Skin epidermis (tissue), 12 donors: ENCODE results near the gene LOXL1.
A peak's percentile ranks its signal among the peaks of the same experiment; 100 is the strongest.

Source experiments
- H3K27ac ChIP-seq, 21 experiments: fragments of 200-600 bp; sonication (generic) in 11 of 21; one replicate each; pipeline ENCODE4 v1.5.0; 2020; ENCODE audit warnings: mild to moderate bottlenecking in 3 of 21, inconsistent platforms in 2 of 21, moderate library complexity in 2 of 21
- H3K4me3 ChIP-seq, 7 experiments: fragments of 200-600 bp; sonication (generic) in 2 of 7; one replicate each; pipeline ENCODE4 v1.5.0; 2020; ENCODE audit warnings: inconsistent platforms in 2 of 7, mild to moderate bottlenecking in 2 of 7, moderate library complexity in 1 of 7

Gene LOXL1

DNA sequence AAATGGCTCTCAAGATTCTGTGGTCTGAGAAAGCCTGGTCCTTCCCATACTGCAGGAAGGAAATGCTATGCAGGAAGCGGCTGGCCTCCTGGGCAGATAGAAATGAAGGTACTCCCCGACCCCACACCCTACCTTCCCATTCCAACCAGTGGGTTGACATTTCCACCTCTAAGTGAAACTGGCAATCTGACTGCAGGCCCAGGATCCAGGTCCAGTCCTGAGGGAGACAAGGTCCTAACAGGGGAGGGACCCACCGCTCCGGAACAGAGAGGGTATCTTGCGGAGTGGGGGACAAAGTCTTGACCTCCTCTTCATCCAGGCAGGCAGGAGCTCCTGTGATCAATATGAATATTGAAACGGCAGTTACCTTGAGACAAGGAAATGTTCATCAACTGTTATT, 6.6 kb upstream of the LOXL1 start:
- H3K27ac ChIP-seq: peak overlapping the region in 8 of 21 experiments; percentile 4 to 75 (median 28)
- H3K4me3 ChIP-seq: no peak overlapping the region

- Histone ChIP-seq H3K27ac (peak overlapping the region in 3 of 21 experiments; percentile 12 to 87 (median 68)), H3K4me3 (no peak overlapping the region)
Observed at GRCh38 chr15:73921254-73921925, 4.9 kb upstream of the LOXL1 start.

- peak overlapping the region in 19 of 21 experiments; percentile 33 to 90 (median 66) for H3K27ac ChIP-seq
- no peak overlapping the region for H3K4me3 ChIP-seq
Observed at GRCh38 chr15:73922186-73923151, 3.8 kb upstream of the LOXL1 start.

DNA sequence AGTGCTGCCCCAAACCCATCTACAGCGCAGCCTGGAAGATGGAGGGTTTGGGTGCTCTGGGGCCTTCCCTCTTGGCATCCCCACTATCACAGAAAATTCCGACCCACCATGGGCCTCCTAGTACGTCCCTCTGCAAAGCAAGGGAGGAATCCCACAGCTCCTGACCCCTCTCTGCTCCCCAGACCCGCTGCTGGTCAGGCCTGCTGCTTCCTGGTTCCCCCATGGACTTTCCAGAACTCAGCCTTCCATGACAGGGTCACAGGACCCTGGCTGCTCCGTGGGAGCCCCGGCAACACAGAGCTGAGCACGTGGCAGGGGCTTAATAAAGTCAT, 3.1 kb upstream of the LOXL1 start:
- Histone ChIP-seq H3K4me3 (no peak overlapping the region), H3K27ac (peak overlapping the region in 19 of 21 experiments; percentile 33 to 90 (median 66))

DNA sequence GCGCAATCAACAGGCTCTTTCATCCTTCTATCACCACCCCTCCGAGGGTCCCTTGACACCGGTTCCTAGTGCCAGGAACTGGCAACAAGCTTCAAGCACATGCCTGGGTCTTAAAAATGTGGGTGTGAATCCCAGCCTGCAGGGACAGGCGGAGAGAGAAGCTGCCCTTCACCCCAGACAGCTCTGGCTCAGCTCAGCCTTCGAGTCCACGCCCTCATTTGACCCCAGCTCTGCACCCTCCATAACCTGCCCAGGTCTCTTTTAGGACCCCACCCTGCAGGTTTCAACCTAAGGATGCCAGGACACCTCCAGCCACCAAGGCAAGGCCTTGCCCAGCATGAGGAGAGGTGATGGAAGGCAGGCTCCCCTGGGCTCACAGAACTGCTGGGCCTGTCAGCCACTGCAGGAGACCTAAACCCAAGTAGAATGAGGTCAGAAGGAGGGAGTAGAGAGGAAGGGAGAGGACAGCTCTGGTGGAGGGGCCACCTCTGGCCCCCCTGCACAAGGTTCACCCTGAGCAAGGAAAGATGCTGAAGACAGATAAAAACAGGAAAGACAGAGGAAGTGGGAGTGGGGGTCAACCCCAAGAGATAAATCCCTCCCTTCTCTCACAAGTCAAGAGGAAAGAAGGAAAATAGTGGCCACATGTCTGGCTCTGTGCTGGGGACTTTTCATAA, 2.6 kb upstream of the LOXL1 start:
- no peak overlapping the region for H3K4me3 ChIP-seq
- H3K27ac ChIP-seq: peak overlapping the region in 19 of 21 experiments; percentile 31 to 90 (median 64)

DNA sequence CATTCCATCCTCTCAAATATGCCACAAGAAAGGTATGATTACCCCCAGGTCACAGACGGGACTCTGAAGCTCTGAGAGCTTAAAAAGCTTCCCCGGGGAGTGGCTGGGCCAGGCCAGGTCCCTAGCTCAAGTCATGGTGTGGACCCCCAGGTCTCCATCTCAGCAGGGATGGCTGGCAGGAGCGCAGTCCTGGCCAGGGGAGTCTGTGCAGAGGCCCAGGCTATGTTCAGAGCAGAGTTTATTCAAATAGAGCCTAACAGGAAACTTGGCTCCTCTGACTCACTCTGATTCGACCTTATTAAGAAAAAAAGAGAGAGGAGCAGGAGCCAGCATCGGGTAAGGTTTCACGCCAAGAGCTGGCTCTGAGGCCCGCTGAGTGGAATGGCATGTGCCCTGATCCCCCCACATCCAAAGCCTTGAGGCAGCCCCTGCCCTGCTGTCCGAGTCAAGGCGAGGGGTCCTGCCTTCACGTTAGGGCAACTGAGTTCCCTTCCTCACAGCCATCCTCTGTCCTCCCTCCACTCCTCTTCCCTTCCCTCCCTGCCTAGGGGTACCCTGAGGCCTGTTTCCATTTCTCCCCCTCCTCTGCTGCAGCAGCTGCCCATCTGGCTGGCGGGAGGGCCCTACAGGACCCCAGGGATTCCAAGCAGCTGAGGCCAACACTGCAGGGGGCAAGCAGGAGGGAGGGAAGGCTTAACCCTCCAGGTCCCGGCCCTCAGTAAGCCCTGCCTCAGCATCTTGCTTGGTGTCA, 1.9 kb upstream of the LOXL1 start:
- H3K27ac ChIP-seq: peak overlapping the region in 20 of 21 experiments; percentile 31 to 90 (median 65)
- no peak overlapping the region for H3K4me3 ChIP-seq

DNA sequence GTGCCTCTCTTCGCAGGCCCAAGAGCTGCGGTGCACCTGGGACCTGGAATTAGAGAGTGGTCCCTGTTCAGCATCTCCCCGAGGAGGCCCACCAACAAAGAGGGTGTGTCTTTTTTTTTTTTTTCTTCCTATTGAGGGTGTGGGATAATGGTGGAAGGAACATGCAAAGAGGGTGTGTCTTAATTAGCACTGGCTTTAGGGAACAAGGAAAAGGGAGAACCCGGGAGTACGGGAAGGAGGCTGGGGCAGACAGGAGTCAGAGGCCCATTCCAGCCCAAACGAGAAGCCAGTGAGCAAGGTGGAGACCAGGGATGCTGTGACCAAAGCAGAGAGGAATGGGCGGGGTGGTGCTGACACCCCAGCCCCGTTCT, 429 bp upstream of the LOXL1 start:
- Histone ChIP-seq H3K4me3 (peak overlapping the region in 3 of 7 experiments; percentile 60 to 72 (median 62)), H3K27ac (peak overlapping the region in 15 of 21 experiments; percentile 61 to 95 (median 85))

- H3K4me3 ChIP-seq: peak overlapping the region; percentile 43 to 72 (median 60)
- H3K27ac ChIP-seq: peak overlapping the region; percentile 13 to 95 (median 85)
Observed at GRCh38 chr15:73927003-73927475, 777 bp downstream of the LOXL1 start.

DNA sequence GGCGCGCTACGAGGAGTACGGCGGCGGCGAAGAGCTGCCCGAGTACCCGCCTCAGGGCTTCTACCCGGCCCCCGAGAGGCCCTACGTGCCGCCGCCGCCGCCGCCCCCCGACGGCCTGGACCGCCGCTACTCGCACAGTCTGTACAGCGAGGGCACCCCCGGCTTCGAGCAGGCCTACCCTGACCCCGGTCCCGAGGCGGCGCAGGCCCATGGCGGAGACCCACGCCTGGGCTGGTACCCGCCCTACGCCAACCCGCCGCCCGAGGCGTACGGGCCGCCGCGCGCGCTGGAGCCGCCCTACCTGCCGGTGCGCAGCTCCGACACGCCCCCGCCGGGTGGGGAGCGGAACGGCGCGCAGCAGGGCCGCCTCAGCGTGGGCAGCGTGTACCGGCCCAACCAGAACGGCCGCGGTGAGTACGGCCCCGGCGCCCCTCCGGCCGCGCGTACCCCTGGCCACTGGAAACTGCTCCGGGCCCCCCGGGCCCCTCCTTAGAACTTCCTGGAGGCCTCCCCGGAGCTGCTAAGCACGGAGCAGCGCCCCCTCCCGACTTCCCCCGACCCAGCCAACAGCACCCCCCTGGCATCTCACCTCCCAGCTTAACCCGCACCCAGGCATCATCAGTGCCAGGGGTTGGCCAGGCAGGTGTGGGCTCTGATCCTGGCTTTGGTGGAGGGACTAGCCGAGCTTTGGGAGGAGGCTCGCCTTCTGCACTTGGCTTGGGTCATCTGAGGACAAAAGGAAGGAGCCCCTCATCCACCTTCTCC, 1.4 kb downstream of the LOXL1 start:
- Histone ChIP-seq H3K27ac (peak overlapping the region; percentile 13 to 95 (median 85)), H3K4me3 (peak overlapping the region; percentile 43 to 72 (median 60))

DNA sequence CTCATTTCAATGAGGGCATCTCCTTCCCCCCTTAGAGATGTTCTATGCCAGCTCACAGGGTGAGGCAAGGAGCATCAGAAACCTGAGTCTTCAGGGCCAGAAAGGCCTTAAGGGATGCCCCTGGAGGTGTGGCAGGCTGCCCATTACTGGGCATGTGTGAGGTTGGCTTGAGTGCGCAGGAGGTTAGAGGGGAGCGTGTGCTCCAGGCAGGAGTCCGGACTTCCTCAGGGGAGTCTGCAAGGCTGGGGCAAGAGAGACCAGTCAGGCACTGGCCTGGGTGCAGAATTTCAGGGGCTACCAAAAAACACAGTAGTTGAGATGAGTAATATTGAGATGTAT, 1.9 kb downstream of the LOXL1 start:
- Histone ChIP-seq H3K4me3 (peak overlapping the region; percentile 43 to 72 (median 60)), H3K27ac (peak overlapping the region in 19 of 21 experiments; percentile 61 to 95 (median 85))

DNA sequence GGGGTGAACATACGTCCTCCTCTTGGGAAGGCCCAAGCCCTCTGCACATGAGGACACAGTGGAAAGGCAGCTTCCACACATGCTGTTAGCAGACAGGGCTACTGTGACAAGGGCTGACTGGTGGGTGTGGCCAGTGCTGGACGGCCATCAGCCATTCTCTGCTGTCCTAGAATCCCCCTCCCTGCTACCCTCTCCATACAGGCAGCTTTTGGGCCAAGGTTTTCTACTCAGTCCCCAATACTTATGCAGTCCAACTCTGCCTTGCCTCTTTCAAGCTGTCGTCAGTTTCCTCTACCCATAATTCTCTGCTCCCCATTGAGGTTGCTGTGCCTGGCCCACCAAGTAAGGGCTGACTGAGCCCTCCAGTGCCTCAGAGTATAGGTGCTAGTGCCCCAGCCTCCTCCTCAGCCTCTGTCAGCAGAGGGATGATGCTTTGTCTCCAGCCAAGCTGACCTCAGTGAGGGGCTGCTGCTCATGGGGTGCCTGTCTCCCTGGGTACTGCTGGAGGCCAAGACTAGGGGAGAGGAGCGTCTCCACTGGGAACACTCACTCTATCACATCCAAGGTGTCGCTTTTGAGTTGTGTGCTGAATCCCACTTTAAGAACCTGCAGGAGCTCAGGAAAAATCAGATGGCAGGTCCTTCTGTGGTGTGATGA, 2.8 kb downstream of the LOXL1 start:
- H3K4me3 ChIP-seq: no peak overlapping the region
- peak overlapping the region in 4 of 21 experiments; percentile 16 to 79 (median 44) for H3K27ac ChIP-seq

DNA sequence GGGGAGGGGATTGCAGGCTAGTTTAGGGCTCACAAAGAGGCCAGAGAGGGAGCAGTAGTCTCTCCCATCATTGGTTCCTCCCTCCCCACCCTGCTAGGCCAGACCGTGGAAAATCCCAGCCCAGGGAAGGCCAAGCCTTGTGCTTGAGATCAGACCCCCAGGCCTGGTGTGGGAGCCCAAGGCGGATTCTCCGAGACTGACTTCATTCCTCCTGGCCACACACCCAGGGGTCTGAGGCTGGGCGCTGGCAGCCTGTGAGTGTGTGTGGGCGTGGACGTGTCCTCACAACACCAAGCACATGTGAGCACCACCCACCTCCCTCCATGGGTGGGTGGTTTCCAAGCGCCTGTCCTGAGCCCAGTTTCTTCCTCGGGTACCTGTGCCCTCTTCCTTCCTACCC, 4.1 kb downstream of the LOXL1 start:
- H3K27ac ChIP-seq: peak overlapping the region in 18 of 21 experiments; percentile 13 to 79 (median 51)
- H3K4me3 ChIP-seq: no peak overlapping the region

DNA sequence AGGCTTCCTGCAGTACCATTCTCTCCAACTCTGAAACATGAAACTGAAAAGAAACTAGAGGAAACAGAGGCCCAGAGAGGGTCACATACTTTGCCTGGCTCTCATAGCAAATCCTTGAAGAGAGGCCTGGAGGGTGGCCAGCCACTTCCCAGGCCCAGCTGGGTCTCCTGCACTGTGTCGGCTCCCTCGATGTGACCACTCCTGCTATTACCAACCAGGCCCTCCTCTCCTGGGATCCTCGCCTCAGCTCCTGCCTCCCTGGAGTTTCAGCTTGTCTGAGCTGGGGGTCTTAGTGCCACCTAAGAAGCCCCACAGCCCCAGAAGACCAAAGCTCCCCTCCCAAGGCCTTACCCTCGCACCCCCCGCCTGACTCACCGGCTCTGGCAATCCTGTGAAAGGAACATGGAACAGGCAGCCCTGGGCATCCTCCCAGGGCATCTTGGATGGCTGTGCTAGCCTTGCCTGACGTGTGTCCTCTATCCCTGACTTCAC, 4.6 kb downstream of the LOXL1 start:
- Histone ChIP-seq H3K27ac (peak overlapping the region in 11 of 21 experiments; percentile 3 to 79 (median 36)), H3K4me3 (no peak overlapping the region)

- no peak overlapping the region for H3K4me3 ChIP-seq
- peak overlapping the region in 5 of 21 experiments; percentile 6 to 79 (median 26) for H3K27ac ChIP-seq
Observed at GRCh38 chr15:73931441-73931840, 5.2 kb downstream of the LOXL1 start.

- no peak overlapping the region for H3K27ac ChIP-seq
- no peak overlapping the region for H3K4me3 ChIP-seq
Observed at GRCh38 chr15:73932381-73933191, 6.3 kb downstream of the LOXL1 start.

DNA sequence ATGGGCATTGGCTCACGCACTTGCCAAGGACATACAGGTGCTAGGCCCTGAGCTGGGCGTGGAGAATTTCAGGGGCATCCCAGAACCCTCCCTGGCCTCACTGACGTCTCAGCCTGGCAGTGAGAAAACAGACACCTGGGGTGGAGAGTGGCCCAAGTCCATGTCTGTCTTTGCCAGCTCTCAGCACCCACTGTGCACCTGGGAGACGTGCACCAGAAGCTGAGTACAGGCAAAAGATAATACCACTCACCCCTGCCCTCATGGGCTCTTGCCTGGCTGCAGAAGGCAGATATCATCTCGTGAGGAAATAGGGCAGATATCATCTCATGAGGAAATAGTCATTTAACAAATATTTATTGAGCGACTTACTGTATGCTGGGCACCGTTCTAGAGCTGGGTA, 8.0 kb downstream of the LOXL1 start:
- Histone ChIP-seq H3K4me3 (no peak overlapping the region), H3K27ac (peak overlapping the region in 1 of 21 experiments; percentile 19)

DNA sequence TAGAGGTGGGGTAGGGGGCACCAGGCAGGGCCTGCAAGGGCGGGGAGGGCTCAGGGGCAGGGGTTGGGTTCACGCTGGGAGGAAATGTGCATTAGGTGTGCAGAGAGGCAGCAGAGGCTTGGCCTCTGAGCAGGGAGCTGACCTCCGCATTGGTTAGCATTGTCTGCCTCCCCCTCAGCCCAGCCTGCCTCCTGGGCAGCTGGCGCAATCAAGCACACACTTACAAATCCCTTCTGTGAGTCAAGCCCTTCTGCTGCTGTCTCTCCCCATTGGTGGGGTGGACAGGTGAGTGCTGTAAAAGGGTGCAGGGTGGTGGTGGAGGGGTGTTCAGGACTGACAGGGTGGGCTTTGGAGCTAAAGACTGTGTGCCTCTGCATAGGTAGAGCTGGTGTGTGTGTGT, 9.3 kb downstream of the LOXL1 start:
- no peak overlapping the region for H3K4me3 ChIP-seq
- peak overlapping the region in 2 of 21 experiments; percentile 3 to 50 for H3K27ac ChIP-seq
